Measurements from ENCODE around the gene HOXC6. TPM values are rescaled to one million over a fixed set of nuclear protein-coding genes. Genes with fewer than 3 reads are reported as not detected.

HOXC6 gene
- total and polyA plus RNA-seq, 2 donors (not counting 3 experiments of a cell fraction or from before 2014, with no cell fraction given) = 0.58 to 0.72 TPM

DNA sequence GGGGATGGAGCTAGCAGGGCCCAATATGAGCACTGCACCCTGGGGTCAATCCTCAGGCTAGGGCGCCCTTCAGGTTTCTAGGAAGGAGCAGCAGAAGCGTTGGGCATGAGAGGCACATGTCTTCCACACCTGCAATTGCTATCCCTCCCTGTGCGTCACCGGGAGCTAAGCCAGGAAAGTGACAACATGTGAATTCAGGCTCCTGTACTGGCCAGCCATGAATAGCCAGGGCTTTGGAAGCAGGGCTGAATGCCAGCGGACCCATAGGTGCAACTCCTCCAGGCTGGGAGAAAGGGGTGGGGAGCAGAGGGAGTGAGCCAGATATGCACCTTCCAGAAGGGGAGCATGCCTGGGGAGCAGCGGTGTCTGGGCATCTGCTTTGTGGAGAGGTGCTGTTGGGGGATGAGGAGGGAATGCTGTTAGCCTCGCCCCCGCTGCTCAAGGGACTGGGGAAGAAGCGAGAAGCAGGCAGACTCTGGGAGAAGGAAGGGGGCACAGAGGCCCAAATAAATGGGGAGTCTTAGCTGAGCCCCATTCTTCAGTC, 10.7 kb downstream of the HOXC6 start:
- Histone ChIP-seq H3K4me3 (replicated peaks in 1 of 3; ENCODE audit: insufficient read depth in 1 of 3, low read depth in 1 of 3, low read length in 3 of 3) (no peak overlapping the region), H2AFZ (ENCODE audit: low read depth, low read length) (no peak overlapping the region), H3K9ac (replicated peaks; ENCODE audit: extremely low read depth, insufficient read depth, low read length) (no peak overlapping the region), H3K9me3 (replicated peaks; ENCODE audit: control insufficient read depth, insufficient read depth, low read length) (no peaks in the 10 kb centered on the region), H3K9me1 (replicated peaks; ENCODE audit: control insufficient read depth, extremely low read depth, insufficient read depth, low read length) (no peaks in the 10 kb centered on the region), H3K4me1 (ENCODE audit: control insufficient read depth, extremely low read depth, insufficient read depth, low read length) (no peaks in the 10 kb centered on the region), H4K20me1 (replicated peaks; ENCODE audit: control insufficient read depth, extremely low read depth, insufficient read depth, low read length) (no peaks in the 10 kb centered on the region), H3K36me3 (ENCODE audit: control insufficient read depth in 2 of 2, extremely low read depth in 1 of 2, insufficient read depth in 2 of 2, low read length in 2 of 2) (no peaks in the 10 kb centered on the region), H3K79me2 (ENCODE audit: control insufficient read depth, insufficient read depth, low read length) (no peaks in the 10 kb centered on the region), H3K27ac (ENCODE audit: insufficient read depth, low read depth, low read length) (no peak overlapping the region), H3K27me3 (ENCODE audit: control insufficient read depth in 2 of 2, insufficient read depth in 2 of 2, low read length in 2 of 2) (peaks cover 72 to 79% of the 10 kb centered on the region in 2 experiments), H3K4me2 (ENCODE audit: insufficient read depth, low read length) (no peak overlapping the region)
- dilution Hi-C loops (cut with MboI; ENCODE audit: extremely low pct_ligation_motif_present, low sequenced_read_pairs) = no loop called here
- no TSS peak for BruUV-seq (replicated peaks)
- TF ChIP-seq CTCF (IDR thresholded peaks at IDR 0.05; ENCODE audit: extremely low read depth in 1 of 2, insufficient read depth in 1 of 2, low read depth in 1 of 2, low read length in 2 of 2) (no peak), MAX (IDR thresholded peaks at IDR 0.05; ENCODE audit: insufficient read depth, insufficient read length) (no peak), POLR2A (IDR thresholded peaks at IDR 0.05; ENCODE audit: low read depth, low read length) (no peak), MYC (IDR thresholded peaks at IDR 0.05; ENCODE audit: low read depth, low read length) (no peak), EZH2 (IDR thresholded peaks at IDR 0.05; ENCODE audit: borderline replicate concordance, low read depth, low read length, severe bottlenecking) (no peak), FOS (IDR thresholded peaks at IDR 0.05; ENCODE audit: borderline replicate concordance, insufficient read depth, low read length) (no peak), JUN (IDR thresholded peaks at IDR 0.05; ENCODE audit: borderline replicate concordance, insufficient read depth, insufficient read length, low read depth) (no peak), POLR2AphosphoS5 (IDR thresholded peaks at IDR 0.05; ENCODE audit: insufficient read depth, low read depth, low read length) (no peak), GATA2 (IDR thresholded peaks at IDR 0.05; ENCODE audit: insufficient read depth, insufficient read length, low read depth, low read length) (no peak)
- no peak for DNase-seq (ENCODE audit: low read depth, low spot score)
- no peak for FAIRE-seq
- CTCF ChIA-PET = interaction anchor here (1.7 kb wide), 1 partner anchor 162 kb away, joined by 4 read pairs; no protein-coding TSS in a partner anchor
- intact Hi-C loops (cut with micrococcal nuclease) = no loop called here
- POLR2A ChIA-PET = no interaction called here
